Measurements from ENCODE around the gene GARIN1A.

GRCh38 chr7:128697302-128697905 lies 25.3 kb downstream of the GARIN1A start:
- TF ChIP-seq POLR2AphosphoS5 (IDR thresholded peaks at IDR 0.05) (no peak), CTCF (IDR thresholded peaks at IDR 0.05) (no peak), POLR2A (IDR thresholded peaks at IDR 0.05) (no peak)

Measured in suprapubic skin (tissue), 4 donors.